ENCODE data around the gene ANP32E. TPM values are rescaled to one million over a fixed set of nuclear protein-coding genes. Genes with fewer than 3 reads are reported as not detected.

The ANP32E gene
- total and polyA plus RNA-seq, 2 of the 8 experiments (the other 6 are each of a cell fraction or from before 2014, with no cell fraction given), result 20.7 to 123 TPM

GRCh38 chr1:150237746-150238145 lies 1.8 kb upstream of the ANP32E start:
- Histone ChIP-seq H4K20me1 (replicated peaks in 1 of 2; ENCODE audit: control insufficient read depth in 1 of 2, insufficient read depth in 2 of 2, low read length in 2 of 2) (peaks cover 0 to 2% of the 10 kb centered on the region in 2 experiments), H3K23me2 (ENCODE audit: low read depth, low read length) (peaks cover 10% of the 10 kb centered on the region), H2BK120ac (replicated peaks; ENCODE audit: low read depth, low read length) (no peak overlapping the region), H3K56ac (replicated peaks; ENCODE audit: insufficient read length, low read depth, low read length) (no peak overlapping the region), H3K4me2 (ENCODE audit: insufficient read depth in 1 of 2, low read depth in 2 of 2, low read length in 2 of 2) (no peak overlapping the region; a peak in 1 of 4 replicates), H2BK20ac (ENCODE audit: low read length) (no peak overlapping the region), H3K36me3 (ENCODE audit: control insufficient read depth in 2 of 4, insufficient read depth in 4 of 4, low read length in 3 of 4) (no peaks in the 10 kb centered on the region), H3K79me2 (ENCODE audit: control insufficient read depth in 1 of 2, insufficient read depth in 2 of 2, low read length in 2 of 2) (peaks cover 22 to 32% of the 10 kb centered on the region in 2 experiments), H3K4me1 (replicated peaks in 1 of 4; ENCODE audit: control insufficient read depth in 3 of 4, insufficient read depth in 4 of 4, low read length in 3 of 4) (peaks cover 0 to 6% (median 2%) of the 10 kb centered on the region in 4 experiments; a peak in 5 of 7 replicates), H3K27ac (ENCODE audit: low read depth, low read length) (no peak overlapping the region), H3K27me3 (replicated peaks in 1 of 4; ENCODE audit: control insufficient read depth in 3 of 4, extremely low read depth in 1 of 4, insufficient read depth in 3 of 4, low read length in 3 of 4) (no peaks in the 10 kb centered on the region), H3K4ac (replicated peaks; ENCODE audit: insufficient read length, low read depth, low read length) (no peak overlapping the region), H4K5ac (ENCODE audit: insufficient read length, low read depth, low read length) (no peak overlapping the region), H3K23ac (ENCODE audit: insufficient read length) (no peak overlapping the region), H3K14ac (ENCODE audit: insufficient read length) (no peak overlapping the region), H4K8ac (ENCODE audit: extremely low read depth, insufficient read depth, low read length) (no peak overlapping the region), H3K4me3 (ENCODE audit: extremely low read depth in 1 of 4, insufficient read depth in 2 of 4, low read depth in 3 of 4, low read length in 4 of 4) (no peak overlapping the region), H2AFZ (ENCODE audit: low read length) (no peak overlapping the region), H3K18ac (ENCODE audit: extremely low read depth, low read length) (no peak overlapping the region), H3K9me3 (ENCODE audit: insufficient read depth in 2 of 2, low read depth in 1 of 2, low read length in 1 of 2) (no peaks in the 10 kb centered on the region), H2BK15ac (ENCODE audit: low read length) (no peak overlapping the region), H3K9ac (replicated peaks in 1 of 4; ENCODE audit: extremely low read depth in 1 of 4, low read depth in 3 of 4, low read length in 3 of 4) (no peak overlapping the region), H2BK12ac (ENCODE audit: low read depth, low read length) (no peak overlapping the region), H2AK5ac (ENCODE audit: low read depth, low read length) (no peak overlapping the region), H4K91ac (replicated peaks; ENCODE audit: insufficient read length, low read length) (no peak overlapping the region), H2BK5ac (ENCODE audit: low read depth, low read length) (no peak overlapping the region), H3K79me1 (ENCODE audit: low read depth, low read length) (no peaks in the 10 kb centered on the region; the same call in 1 of the 2 replicates)
- FAIRE-seq (no peak), DNase-seq (ENCODE audit: low read depth in 1 of 2, low spot score in 2 of 2) (peak in 1 of 2 experiments; percentile 40)
- CTCF ChIA-PET (ENCODE audit: partially characterized antibody), result interaction anchor here (1.2 to 1.5 kb wide), 2 partner anchors 18 to 295 kb away, joined by 3 to 7 read pairs; no protein-coding TSS in a partner anchor
- 95% methylated on average over 21 of the region's 21 CpGs; no CpG with 5 or more reads in 1 of the 2 experiments for WGBS, 2 experiments (ENCODE audit: extremely low coverage in 1 of 2, insufficient coverage in 1 of 2, insufficient read length in 1 of 2, insufficient replicate concordance in 2 of 2, low coverage in 1 of 2, low lambda C conversion rate in 2 of 2, missing lambda C conversion rate in 1 of 2)
- POLR2A ChIA-PET (ENCODE audit: partially characterized antibody), result interaction anchor here (1.3 to 5.6 kb wide), 4 partner anchors 9 to 132 kb away, joined by 3 to 61 read pairs (median 16); partner anchors contain the start of gene CA14
- no peak for TF ChIP-seq TEAD4 (IDR thresholded peaks at IDR 0.05; ENCODE audit: low read depth, low read length)
- no peak for TF ChIP-seq TCF12 (IDR thresholded peaks at IDR 0.05; ENCODE audit: low read depth, low read length)
- no peak for TF ChIP-seq MAFK (IDR thresholded peaks at IDR 0.05; ENCODE audit: low read depth, low read length)
- TF ChIP-seq FOSL1 (IDR thresholded peaks at IDR 0.05; ENCODE audit: insufficient read depth, low read depth, low read length), result no peak
- TF ChIP-seq TAF1 (IDR thresholded peaks at IDR 0.05; ENCODE audit: low read depth, low read length), result no peak
- TF ChIP-seq SIN3A (conservative IDR thresholded peaks at IDR 0.05 in 1 of 2, IDR thresholded peaks at IDR 0.05 in 1 of 2; ENCODE audit: low read depth in 1 of 2, low read length in 2 of 2), result no peak
- TF ChIP-seq BRCA1 (IDR thresholded peaks at IDR 0.05; ENCODE audit: low read depth, low read length), result no peak
- no peak for TF ChIP-seq SAP30 (IDR thresholded peaks at IDR 0.05; ENCODE audit: insufficient read depth, insufficient replicate concordance, low read length)
- no peak for TF ChIP-seq KDM4A (IDR thresholded peaks at IDR 0.05; ENCODE audit: low read depth, low read length, severe bottlenecking)
- TF ChIP-seq, protein P1, sequence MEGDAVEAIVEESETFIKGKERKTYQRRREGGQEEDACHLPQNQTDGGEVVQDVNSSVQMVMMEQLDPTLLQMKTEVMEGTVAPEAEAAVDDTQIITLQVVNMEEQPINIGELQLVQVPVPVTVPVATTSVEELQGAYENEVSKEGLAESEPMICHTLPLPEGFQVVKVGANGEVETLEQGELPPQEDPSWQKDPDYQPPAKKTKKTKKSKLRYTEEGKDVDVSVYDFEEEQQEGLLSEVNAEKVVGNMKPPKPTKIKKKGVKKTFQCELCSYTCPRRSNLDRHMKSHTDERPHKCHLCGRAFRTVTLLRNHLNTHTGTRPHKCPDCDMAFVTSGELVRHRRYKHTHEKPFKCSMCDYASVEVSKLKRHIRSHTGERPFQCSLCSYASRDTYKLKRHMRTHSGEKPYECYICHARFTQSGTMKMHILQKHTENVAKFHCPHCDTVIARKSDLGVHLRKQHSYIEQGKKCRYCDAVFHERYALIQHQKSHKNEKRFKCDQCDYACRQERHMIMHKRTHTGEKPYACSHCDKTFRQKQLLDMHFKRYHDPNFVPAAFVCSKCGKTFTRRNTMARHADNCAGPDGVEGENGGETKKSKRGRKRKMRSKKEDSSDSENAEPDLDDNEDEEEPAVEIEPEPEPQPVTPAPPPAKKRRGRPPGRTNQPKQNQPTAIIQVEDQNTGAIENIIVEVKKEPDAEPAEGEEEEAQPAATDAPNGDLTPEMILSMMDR (IDR thresholded peaks at IDR 0.05; ENCODE audit: control extremely low read depth in 1 of 3, insufficient read depth in 1 of 3, low read depth in 1 of 3, low read length in 3 of 3), result no peak

Data from H1 (cell line).